CD4-positive, alpha-beta T cell treated with Interleukin-4 for 1 hour (primary cell): ENCODE results near the gene NPPC.
"Not testable (repeated sequence)": the region's sequence is repeated elsewhere in the genome, so short reads cannot be mapped to it uniquely, and the experiment has no call there.

Experiments
- DNase-seq, 2 donors: peaks; one replicate each; pipeline ENCODE4 v3.0.0-alpha.2; 2020 to 2022

NPPC gene, protein sequence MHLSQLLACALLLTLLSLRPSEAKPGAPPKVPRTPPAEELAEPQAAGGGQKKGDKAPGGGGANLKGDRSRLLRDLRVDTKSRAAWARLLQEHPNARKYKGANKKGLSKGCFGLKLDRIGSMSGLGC

DNA sequence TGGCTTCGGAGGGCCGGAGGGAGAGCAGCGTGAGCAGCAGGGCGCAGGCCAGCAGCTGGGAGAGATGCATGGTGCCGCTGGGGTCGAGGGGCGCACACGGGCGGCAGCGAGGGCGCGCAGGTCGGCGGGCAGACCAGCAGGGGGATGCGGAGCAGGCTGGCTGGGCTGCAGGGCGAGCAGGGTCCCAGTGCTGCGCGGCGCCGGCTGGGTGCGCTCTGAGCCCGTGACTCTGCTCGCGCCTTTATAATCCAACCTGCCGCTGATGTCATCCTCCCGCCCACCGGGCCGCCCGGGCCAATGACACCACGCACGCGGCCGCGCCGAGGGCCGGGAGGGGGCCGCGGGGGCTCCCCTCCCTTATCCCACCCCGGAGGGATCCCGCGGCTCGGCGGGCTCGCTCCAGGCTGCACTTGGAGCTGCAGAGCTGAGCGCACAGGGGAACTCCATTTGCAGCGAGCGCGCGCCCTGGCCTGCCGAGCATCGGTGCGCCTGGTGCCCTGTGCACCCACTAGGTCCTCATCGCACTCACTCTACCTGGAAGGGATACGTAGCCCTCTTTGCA, at the start of gene NPPC:
NPPC (minus strand) TSS at position 217 of the 562 bp plus-strand sequence; CDS start at position 70, 147 bp downstream.
- peak; percentile 29 to 37 for DNase-seq

DNA sequence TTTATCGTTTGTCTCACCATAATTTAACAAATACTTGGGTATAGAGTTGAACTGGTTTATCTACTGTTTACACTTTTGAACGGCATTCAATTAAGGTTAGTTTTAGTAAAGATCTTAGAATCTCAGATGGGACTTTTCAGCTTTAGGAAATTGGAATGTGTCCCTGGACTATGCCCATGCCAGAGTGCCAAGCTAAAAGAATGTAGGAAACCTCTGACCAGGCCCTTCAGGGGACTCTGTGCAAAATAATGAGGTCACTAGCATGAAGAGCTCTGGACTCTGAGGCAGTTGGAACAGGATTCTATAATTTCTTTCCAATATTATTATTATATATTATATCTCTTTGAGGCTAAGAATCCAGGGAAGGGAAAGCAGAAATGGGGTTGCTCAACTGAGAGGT, 48.8 kb upstream of the NPPC start:
- no peak for DNase-seq

DNA sequence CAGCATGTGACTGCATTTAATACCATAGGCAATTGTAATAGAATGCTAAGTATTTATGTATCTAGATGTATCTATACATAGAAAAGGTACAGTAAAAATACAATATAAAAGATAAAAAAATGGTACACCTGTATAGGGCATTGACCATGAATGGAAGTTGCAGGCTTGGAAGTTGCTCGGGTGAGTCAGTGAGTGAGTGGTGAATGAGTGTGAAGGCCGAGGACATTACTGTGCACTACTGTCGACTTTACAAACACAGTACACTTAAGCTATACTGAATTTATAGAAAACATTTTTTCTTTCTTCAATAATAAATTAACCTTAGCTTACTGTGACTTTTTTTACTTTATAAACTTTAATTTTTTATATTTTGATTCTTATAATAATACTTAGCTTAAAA, 44.3 kb upstream of the NPPC start:
- no peak for DNase-seq

DNA sequence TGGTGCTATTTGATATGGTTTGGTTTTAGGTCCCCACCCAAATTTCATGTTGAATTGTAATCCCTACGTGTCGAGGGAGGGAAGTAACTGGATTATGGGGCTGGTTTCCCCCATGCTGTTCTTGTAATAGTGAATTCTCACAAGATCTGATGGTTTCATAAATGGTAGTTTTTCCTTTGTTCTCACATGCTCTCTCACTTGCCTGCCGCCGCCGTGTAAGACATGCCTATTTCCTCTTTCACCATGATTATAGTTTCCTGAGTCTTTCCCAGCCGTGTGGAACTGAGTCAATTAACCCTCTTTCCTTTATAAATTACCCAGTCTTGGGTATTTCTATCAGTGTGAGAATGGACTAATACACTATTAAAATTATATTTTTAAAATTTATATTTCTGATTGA, 42.6 kb upstream of the NPPC start:
- no peak for DNase-seq

DNA sequence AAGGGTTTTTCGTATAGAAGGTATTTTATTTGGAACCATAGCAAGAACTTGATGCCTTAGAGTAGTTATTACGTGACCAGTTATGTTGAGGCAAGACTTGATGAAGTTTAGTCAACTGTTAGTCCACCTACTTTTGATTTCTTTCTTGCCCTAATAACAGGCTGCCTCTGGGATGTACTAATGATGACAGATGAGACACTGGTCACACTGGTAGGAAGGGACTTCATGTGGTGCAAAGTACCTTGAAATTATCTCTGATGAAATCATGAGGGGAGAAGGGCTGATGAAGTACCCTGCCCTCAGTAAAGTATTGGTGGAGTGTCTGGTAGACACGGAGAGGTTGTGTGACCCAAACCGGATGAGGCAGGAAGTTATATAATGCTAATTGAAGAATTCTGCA, 40.7 kb upstream of the NPPC start:
- no peak for DNase-seq

DNA sequence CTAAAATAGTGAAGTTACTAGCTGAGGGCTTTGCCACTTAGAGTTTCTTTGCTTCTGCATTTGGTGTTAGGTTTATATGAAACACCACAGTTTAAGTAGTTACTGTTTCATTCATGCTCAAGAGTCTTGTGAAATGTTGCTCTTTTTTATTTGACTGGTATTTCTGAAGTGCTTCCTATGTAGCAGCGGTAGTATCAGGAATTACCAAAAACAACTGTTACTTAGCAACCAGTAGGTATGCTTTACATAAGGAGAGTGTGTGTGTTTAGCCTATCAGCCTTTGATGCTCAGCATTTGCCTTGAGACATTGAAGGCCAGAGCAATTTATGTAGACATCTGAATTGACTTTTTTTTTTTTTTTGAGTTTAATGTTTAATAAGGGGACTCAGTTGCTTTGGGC, 38.9 kb upstream of the NPPC start:
- DNase-seq: no peak

DNA sequence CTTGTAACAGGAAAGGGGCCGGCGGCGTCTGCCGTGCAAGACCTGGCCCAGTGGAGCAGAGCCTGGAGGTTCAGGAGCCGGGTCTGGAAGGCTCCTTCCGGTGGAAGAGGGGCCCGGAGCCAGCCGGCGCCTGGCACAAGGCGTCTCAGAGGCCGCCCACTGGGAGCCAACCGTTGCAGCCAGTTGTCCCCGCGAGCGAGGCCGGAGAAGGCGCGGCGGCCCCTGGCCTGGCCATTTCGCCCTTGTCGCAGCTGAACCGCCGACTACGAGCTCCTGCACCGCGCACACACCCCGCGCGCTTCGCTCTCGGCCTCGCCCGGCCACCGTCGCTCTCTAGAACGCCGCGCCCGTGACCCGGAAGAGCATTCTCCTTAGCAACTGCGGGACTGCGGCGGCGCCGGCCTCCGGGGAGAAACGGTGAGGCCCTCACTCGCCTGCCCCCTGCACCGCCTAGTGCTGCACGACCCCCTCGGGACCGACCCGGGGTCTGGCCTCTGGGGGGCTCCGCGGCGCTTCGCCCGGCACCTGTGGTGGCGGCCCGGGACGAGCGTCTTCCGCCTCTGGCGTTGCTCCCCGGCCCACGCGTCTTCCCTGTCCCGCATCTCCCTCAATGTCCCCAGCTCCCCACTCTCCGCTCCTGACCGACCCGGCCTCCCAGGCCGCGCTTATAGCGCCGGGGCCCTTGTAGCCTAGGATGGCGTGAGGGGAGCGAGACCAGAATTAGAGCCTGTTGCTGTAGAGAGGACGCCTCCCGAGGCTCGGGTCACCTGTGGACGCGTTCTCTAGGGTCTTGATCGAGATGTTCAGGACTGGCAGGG, 35.4 kb upstream of the NPPC start, which contains the start of gene DIS3L2:
DIS3L2 (plus strand) TSS at position 365 of the 818 bp plus-strand sequence. CDS start 53,215 bp downstream, outside the sequence.
- peak; percentile 77 to 78 for DNase-seq

DNA sequence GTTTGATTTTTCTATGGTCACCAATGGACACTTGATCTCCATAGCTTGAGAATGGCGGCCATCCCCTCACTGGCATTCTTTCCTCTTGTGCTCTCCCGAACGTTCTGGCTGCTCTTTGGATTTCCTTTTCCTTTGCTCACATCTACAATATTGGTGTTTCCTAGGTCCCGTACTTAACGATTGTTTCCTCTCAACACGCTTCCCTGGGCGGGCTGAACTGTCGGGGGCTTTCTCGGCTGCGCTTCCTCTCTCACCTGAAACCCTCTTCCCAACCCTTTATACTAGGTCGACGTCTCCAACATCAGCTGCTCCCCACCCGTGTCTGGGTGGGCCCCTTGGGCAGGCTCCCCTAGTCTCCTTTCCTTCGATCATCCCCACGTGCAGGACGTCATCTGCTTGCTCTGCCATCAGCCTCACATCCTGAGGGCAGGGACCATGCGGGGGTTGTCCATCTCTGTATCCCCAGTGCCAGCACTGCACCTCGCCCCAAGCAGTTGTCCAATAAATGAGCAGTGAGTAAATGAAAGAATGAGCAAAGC, 34.7 kb upstream of the NPPC start:
- DNase-seq: no peak

DNA sequence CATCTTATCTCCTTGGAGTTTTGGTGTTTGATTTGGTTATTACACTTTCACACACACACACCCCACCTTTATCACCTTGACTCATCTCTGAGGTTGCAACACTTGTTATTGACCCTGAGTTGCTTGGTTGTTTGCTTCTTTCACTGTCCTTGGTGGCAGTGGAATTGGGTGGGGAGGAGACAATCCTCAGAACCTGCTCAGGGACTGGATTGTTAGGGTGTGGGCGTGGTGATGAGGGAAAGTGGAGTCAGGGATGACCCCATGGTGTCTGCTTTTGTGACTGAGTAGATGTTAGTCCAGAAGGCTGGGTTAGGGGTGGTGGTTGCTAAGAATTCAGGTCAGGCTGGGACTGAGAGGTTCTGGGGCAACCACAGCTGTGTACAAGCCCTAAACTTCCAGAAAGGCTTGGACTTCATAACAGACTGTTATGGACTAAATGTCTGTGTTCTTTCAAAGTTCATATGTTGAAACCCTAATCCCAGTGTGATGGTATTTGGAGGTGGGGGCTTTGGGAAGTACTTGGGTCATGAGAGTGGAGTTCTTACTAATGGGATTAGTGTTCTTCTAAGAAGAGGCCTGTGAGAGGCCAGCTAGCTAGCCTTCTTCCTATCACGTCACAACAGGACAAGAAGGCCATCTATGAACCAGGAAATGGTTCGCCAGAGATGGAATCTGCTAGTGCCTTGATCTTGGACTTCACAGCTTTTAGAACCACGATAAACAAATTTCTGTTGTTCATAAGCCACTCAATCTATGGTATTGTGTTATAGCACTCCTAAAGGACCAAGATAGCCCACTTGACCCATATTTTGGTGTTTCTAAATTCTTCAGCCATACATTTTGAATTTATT, 31.9 kb upstream of the NPPC start:
- DNase-seq: no peak

DNA sequence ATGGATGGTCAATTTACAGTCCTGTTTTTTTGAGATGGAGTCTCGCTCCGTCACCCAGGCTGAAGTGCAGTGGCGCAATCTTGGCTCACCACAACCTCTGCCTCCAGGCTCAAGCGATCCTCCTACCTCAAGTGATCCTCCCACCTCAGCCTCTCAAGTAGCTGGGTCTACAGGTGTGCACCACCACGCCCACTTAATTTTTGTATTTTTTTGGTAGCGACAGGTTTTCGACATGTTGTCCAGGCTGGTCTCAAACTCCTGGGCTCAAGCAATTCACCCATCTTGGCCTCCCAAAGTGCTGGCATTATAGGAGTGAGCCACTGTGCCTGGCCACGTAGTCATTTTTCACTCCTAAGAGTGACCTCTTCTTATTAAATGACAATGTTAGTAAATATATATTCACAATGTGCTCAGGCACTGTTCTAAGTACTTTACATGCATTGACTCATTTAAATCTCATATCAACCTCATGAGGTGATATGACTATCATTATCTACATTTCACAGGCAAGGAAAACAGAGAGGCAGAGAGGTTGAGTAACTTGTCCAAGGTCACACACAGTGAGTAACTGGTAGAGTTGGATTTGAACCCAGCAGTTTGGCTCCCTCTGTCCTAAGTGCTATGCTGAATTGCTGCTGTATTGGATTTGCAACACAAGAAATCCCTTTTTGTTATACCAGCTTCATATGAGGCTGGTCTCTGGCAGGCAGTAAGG, 29.7 kb upstream of the NPPC start:
- DNase-seq: no peak

DNA sequence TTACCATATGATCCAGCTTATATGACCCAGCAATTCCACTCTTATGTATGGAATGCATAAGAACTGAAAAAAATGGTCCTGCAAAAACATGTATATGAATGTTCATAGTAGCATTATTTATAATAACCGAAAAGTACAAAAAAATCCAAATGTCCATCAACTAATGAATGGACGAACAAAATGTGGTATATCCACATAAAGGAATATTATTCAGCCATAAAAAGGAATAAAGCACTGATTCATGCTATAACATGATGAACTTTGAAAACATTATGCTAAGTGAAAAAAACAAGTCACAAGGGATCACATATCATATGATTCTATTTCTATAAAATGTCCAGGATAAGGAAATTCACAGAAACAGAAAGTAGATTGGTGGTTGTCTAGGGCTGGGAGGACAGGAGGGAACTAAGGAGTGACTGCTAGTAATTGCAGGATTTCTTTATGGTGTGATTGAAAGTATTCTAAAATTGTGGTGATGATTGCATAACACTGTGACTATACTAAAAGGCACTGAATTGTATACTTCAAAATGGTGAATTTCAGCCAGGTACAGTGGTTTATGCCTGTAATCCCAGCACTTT, 25.3 kb upstream of the NPPC start:
- no peak for DNase-seq

DNA sequence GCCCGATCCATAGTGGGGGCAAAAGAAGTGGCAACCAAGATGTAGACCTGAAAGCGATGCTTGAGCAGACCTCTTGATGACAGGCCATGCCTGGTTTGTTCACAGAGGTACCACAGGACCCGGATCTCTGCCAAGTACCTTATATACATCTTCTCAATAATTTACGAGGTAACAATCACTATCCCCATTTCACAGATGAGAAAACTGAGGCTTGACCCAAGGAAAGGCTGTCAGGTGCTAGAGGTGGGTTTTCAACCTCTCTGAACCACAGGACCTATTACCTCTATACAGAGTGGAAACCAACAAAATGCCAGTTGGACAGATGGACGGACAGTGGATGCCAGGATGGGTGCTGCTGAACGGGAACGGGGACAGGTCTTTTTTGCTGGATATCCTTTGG, 21.5 kb upstream of the NPPC start:
- no peak for DNase-seq

DNA sequence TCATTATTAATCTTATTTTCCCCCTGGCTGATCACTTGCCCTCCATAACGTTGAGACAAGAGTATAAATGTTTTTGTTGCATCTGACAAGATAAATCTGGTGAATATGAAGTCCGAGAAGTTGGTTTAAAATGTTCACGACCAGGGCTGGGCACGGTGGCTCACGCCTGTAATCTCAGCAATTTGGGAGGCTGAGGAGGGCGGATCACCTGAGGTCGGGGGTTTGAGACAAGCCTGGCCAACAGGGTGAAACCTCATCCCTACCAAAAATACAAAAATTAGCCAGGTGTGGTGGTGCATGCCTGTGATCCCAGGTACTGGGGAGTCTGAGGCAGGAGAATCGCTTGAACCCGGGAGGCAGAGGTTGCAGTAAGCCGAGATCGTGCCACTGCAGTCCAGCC, 20.9 kb upstream of the NPPC start:
- not testable (repeated sequence) for DNase-seq

DNA sequence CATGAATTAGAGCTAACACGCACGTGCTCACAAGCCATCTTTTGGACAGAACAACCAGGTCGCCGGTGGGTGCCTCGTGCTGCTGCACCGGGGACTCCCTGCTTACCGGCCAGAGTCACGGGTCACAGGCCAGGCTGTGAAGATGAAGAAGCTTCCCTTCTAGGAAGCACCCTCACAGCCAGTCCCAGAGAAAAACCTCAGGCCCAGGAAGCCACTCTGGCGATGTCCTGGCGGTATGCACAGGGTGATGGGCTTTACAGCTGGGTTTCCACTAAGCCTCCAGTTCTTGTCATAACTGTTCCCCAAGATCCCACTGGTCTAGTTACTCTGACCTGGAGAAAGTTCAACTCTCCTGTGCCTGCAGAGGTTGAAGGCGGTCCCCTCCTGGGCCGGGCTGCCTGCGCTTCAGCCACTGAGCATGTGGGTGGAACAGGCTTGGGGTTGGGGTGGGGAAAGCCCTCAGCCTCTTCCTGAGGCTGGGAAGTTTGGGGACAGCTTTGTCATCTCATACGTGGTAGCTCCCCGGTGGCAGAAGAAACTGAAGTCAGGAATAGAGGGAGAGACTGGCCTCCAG, 20.1 kb upstream of the NPPC start:
- no peak for DNase-seq

DNA sequence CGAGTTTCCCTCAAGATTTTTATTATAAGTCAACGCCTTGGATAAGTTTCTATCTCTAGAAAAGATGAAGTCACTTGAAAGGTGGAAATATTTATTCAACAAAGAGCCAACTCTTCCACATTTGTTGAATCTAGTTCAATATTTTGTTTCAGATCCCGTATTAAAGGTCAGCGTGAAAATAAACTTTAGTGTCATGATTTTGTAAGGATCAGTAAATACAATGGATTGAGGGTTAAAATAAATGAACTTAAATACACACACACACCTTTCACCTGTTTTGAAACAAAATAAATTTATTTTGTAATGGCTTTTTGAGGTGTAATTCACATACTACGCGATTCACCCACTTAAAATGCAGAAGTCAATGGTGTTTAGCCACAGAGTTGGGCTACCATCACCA, 16.0 kb upstream of the NPPC start:
- no peak for DNase-seq

DNA sequence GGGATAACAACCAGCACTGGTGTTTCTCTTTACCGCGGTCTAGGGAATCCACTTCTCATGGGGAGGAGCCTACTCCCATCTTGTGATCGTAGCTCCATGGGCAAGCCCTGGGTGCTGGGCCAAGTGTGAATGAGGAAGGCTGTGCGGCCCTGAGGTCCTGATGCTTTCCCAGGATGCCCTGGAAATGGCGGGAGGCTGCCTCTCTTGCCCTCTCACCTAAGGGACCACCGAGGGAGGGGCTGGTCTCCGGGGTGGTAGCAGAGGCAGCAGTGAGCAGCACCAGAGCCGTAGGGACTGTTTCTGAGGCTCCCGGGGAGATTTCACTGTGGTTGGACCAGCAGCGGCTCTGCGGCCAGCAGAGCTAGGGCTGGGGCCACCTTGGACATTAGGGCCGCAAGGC, 15.5 kb upstream of the NPPC start:
- no peak for DNase-seq

DNA sequence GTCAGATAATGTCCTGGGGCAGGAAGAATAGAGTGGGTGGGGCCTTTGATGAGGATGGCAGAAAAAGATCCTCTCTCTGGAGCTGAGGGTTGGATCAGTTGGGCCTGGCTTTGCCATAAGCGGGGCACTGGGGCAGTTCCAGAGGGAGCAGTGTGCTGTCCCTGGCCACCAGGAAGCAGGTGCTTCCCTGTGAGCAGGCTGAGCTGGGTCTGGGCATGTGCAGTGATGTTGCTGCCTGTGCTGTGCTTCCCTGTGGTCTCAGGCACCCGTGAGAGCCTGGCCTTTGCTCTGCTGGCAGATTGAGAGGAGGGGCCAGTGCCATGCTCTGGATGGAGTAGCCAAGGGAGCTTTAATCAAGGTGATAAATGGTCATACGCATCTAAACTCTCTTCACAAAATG, 14.6 kb upstream of the NPPC start:
- no peak for DNase-seq

DNA sequence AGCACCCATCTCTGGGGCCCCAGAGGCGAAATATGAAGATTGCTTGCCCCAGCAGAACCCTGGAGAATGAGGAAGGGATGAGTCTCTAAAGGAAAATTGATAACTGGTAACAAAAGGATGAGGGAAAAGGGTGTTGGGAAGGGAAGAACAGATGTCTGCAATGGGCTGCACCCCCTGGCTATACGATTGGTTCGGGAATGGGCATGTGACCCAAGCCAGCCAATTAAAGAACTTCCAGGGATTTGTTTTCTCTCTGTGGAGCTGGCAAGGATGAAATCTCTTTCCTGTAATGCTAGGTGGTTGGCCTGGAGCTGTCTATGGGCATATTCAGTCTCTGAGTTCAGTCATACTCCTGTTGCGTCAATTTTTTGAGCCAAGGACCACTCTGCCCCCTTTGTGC, 12.8 kb upstream of the NPPC start:
- no peak for DNase-seq

DNA sequence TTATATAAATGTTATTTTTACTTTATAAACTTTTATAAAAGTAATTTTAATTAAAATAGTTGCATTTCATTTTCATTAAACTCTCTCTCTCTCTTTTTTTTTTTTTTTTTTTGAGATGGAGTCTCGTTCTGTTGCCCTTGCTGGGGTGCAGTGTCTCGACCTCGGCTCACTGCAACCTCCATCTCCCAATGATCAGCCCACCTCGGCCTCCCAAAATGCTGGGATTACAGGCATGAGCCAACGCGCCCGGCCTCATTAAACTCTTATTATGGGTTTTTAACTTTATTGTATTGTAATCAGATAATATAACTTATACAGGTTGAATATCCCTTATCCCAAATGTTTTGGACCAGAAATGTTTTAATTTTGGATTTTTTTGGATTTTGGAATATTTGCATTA, 10.9 kb upstream of the NPPC start:
- DNase-seq: no peak

DNA sequence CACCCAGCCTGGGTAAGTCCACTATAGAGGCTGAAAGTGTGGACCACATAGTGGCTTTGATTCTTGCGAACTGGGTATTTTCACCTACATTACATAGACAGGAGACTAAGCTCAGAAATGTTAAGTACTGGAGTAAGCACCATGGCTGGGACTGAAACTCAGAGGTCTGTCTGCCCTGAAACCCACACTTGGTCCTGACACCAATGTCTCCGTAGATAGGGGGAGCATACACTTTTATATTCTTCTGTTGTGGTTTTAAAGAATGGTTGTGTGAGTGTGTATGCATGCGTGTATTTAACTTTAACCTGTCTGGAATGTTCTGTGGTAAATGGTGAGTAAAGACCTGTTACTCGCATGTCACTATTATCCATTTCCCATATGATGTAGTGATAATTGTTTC, 10.3 kb upstream of the NPPC start:
- no peak for DNase-seq

DNA sequence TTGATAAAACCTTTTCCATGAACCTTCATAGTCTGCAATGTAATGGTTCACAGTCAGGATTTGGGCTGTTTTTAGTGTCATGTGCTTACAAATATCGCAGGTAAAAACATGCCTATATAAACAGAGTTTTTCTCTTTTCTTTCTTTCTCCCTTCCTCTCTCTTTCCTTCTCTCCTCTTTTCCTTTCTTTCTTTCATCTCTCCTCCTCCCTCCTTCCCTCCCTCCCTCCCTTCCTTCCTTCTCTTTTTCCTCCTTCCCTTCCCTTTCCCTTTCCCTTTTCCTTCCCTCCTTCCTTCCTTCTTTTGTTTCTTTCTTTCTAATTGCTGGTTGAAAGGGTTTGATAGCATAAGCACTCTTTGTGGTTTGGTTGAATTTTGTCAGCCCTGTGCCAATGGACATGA, 9.6 kb upstream of the NPPC start:
- no peak for DNase-seq

DNA sequence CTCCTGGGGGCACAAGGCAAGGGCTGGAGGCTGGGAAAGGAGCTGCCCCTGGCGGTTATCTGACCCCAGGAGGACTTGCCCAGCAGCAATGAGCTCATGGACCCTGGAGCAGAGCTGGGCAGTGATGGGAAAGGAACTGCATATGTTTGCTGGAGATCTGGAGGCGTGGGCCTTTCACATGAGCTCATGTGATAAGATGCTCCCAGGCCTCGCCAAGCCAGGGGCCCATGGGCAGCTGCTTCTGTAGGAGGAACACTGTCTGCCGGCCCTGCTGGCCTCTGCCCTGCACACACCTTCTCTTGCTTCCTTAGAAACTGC, 9.0 kb upstream of the NPPC start:
- DNase-seq: no peak
